HepG2 (cell line): ENCODE results near the gene CD300LF. TPM values are rescaled to one million over a fixed set of nuclear protein-coding genes. Genes with fewer than 3 reads are reported as not detected.

Source experiments
- ATF4 ChIP-seq, 2 experiments: fragments of 450-650 bp in 1 of 2; sonication (generic) in 1 of 2; formaldehyde crosslinking; IDR thresholded peaks; 2 replicates each; pipeline versions ENCODE4 v1.5.0 to v1.8.0; 2020 to 2022; ENCODE audit warnings: mild to moderate bottlenecking in 1 of 2, missing genetic modification reagents in 1 of 2
- EED ChIP-seq: sonication (generic); formaldehyde crosslinking; IDR thresholded peaks from 2 replicates; pipeline ENCODE4 v1.5.0; 2020; ENCODE audit warnings: mild to moderate bottlenecking, missing genetic modification reagents
- FLYWCH1 ChIP-seq: sonication (generic); formaldehyde crosslinking; IDR thresholded peaks from 2 replicates; pipeline ENCODE4 v1.8.1; 2023; ENCODE audit warnings: mild to moderate bottlenecking, missing genetic modification reagents
- NFYC ChIP-seq: IDR thresholded peaks from 2 replicates; pipeline ENCODE4 v1.6.1; 2016; ENCODE audit warnings: missing genetic modification reagents, missing compliant biosample characterization
- NRL ChIP-seq: sonication (generic); formaldehyde crosslinking; IDR thresholded peaks from 2 replicates; pipeline ENCODE4 v1.5.0; 2020; ENCODE audit warnings: missing genetic modification reagents, mild to moderate bottlenecking, moderate library complexity, borderline replicate concordance
- SALL1 ChIP-seq: sonication (generic); formaldehyde crosslinking; IDR thresholded peaks from 2 replicates; pipeline ENCODE4 v1.8.0; 2022; ENCODE audit warnings: mild to moderate bottlenecking, missing genetic modification reagents
- SKI ChIP-seq: fragments of 450-650 bp; IDR thresholded peaks from one replicate; pipeline ENCODE4 v1.6.1; 2018; ENCODE audit warnings: mild to moderate bottlenecking; ENCODE audit not compliant: partially characterized antibody
- ZNF274 ChIP-seq: sonication (generic); formaldehyde crosslinking; IDR thresholded peaks from 2 replicates; pipeline ENCODE4 v1.5.1; 2020; ENCODE audit warnings: mild to moderate bottlenecking, missing genetic modification reagents
- ZNF354B ChIP-seq: sonication (generic); formaldehyde crosslinking; IDR thresholded peaks from 2 replicates; pipeline ENCODE4 v1.8.0; 2022; ENCODE audit warnings: mild to moderate bottlenecking, missing genetic modification reagents
- ZNF550 ChIP-seq: sonication (generic); formaldehyde crosslinking; IDR thresholded peaks from 2 replicates; pipeline ENCODE4 v1.4.0; 2020; ENCODE audit warnings: mild to moderate bottlenecking, missing genetic modification reagents, borderline replicate concordance
- ZNF572 ChIP-seq: sonication (generic); formaldehyde crosslinking; IDR thresholded peaks from 2 replicates; pipeline ENCODE4 v1.5.1; 2020; ENCODE audit warnings: mild to moderate bottlenecking, missing genetic modification reagents
- ZNF772 ChIP-seq: sonication (generic); formaldehyde crosslinking; IDR thresholded peaks from 2 replicates; pipeline ENCODE4 v1.5.0; 2020; ENCODE audit warnings: mild to moderate bottlenecking, missing genetic modification reagents
- polyA plus RNA-seq, 8 experiments: library from polyadenylated mRNA; depleted of rRNA in 3 of 8; stranded (reverse) in 7 of 8; unstranded in 1 of 8; fragments of >200 nt; fragmentation: Illumina TruSeq in 4 of 8; extraction: Trizol in 4 of 8; gene quantifications; 2 replicates each; pipeline versions ENCODE4 v1.2.1 to v1.2.3, GENCODE V29; 2011 to 2016; ENCODE audit warnings: low read depth in 4 of 8, missing spikeins in 1 of 8, mixed read lengths in 1 of 8; ENCODE audit not compliant: insufficient read depth in 1 of 8
- total RNA-seq, 5 experiments: library from RNA; depleted of rRNA; stranded (reverse); fragments of >200 nt; fragmentation: Illumina TruSeq; extraction: Trizol; gene quantifications; 2 replicates each; pipeline ENCODE4 v1.2.3, GENCODE V29; 2016; ENCODE audit warnings: low read depth in 1 of 5
- TF ChIP-seq, protein P1 (sequence below): sonication (generic); formaldehyde crosslinking; IDR thresholded peaks from 2 replicates; pipeline ENCODE4 v1.5.1; 2020; ENCODE audit warnings: missing genetic modification reagents, mild to moderate bottlenecking, borderline replicate concordance
- TF ChIP-seq, protein P2 (sequence below): sonication (generic); formaldehyde crosslinking; conservative IDR thresholded peaks from 2 replicates; pipeline ENCODE4 v1.4.0; 2020; ENCODE audit warnings: mild to moderate bottlenecking, missing genetic modification reagents, moderate library complexity

The CD300LF gene
- total and polyA plus RNA-seq, 2 of the 13 experiments (the other 11 are each of a cell fraction or from before 2014, with no cell fraction given): not detected

GRCh38 chr17:74744714-74745547, 32.2 kb upstream of the CD300LF start (continued):
- no peak for TF ChIP-seq SKI
- TF ChIP-seq EED (CRISPR knock-in tag): no peak; the same call in 1 of the 2 replicates
- 0 out of 2 replicates have a peak, but pooled peaks have one; percentile 84 for TF ChIP-seq ZNF572 (CRISPR knock-in tag)
- TF ChIP-seq ZNF274: peak; percentile 82
- TF ChIP-seq, protein P1, sequence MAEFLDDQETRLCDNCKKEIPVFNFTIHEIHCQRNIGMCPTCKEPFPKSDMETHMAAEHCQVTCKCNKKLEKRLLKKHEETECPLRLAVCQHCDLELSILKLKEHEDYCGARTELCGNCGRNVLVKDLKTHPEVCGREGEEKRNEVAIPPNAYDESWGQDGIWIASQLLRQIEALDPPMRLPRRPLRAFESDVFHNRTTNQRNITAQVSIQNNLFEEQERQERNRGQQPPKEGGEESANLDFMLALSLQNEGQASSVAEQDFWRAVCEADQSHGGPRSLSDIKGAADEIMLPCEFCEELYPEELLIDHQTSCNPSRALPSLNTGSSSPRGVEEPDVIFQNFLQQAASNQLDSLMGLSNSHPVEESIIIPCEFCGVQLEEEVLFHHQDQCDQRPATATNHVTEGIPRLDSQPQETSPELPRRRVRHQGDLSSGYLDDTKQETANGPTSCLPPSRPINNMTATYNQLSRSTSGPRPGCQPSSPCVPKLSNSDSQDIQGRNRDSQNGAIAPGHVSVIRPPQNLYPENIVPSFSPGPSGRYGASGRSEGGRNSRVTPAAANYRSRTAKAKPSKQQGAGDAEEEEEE (CRISPR knock-in tag): 0 out of 2 replicates have a peak, but pooled peaks have one; percentile 34
- no peak for TF ChIP-seq ZNF550 (CRISPR knock-in tag)
- TF ChIP-seq NRL (CRISPR knock-in tag): no peak; the same call in 1 of the 2 replicates
- TF ChIP-seq, protein P2, sequence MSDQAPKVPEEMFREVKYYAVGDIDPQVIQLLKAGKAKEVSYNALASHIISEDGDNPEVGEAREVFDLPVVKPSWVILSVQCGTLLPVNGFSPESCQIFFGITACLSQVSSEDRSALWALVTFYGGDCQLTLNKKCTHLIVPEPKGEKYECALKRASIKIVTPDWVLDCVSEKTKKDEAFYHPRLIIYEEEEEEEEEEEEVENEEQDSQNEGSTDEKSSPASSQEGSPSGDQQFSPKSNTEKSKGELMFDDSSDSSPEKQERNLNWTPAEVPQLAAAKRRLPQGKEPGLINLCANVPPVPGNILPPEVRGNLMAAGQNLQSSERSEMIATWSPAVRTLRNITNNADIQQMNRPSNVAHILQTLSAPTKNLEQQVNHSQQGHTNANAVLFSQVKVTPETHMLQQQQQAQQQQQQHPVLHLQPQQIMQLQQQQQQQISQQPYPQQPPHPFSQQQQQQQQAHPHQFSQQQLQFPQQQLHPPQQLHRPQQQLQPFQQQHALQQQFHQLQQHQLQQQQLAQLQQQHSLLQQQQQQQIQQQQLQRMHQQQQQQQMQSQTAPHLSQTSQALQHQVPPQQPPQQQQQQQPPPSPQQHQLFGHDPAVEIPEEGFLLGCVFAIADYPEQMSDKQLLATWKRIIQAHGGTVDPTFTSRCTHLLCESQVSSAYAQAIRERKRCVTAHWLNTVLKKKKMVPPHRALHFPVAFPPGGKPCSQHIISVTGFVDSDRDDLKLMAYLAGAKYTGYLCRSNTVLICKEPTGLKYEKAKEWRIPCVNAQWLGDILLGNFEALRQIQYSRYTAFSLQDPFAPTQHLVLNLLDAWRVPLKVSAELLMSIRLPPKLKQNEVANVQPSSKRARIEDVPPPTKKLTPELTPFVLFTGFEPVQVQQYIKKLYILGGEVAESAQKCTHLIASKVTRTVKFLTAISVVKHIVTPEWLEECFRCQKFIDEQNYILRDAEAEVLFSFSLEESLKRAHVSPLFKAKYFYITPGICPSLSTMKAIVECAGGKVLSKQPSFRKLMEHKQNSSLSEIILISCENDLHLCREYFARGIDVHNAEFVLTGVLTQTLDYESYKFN (CRISPR knock-in tag): no peak; the same call in 1 of the 2 replicates
- TF ChIP-seq NFYC (CRISPR knock-in tag): no peak; the same call in 1 of the 2 replicates
- no peak for TF ChIP-seq ZNF354B (CRISPR knock-in tag)
- TF ChIP-seq SALL1 (CRISPR knock-in tag): peak; percentile 88
- no peak for TF ChIP-seq FLYWCH1
- peak; percentile 46; the same call in 1 of the 2 replicates for TF ChIP-seq ZNF772
- TF ChIP-seq ATF4 (CRISPR knock-in tag; IDR thresholded peaks at IDR 0.05): no peak
